GM10847 (cell line): Measurements from ENCODE around the gene ITGB2.

Experiments
- POLR2A ChIP-seq: IDR thresholded peaks from 2 replicates; pipeline ENCODE4 v1.6.1; 2011; ENCODE audit not compliant: insufficient read length; ENCODE audit errors: extremely low read depth

ITGB2 gene

DNA sequence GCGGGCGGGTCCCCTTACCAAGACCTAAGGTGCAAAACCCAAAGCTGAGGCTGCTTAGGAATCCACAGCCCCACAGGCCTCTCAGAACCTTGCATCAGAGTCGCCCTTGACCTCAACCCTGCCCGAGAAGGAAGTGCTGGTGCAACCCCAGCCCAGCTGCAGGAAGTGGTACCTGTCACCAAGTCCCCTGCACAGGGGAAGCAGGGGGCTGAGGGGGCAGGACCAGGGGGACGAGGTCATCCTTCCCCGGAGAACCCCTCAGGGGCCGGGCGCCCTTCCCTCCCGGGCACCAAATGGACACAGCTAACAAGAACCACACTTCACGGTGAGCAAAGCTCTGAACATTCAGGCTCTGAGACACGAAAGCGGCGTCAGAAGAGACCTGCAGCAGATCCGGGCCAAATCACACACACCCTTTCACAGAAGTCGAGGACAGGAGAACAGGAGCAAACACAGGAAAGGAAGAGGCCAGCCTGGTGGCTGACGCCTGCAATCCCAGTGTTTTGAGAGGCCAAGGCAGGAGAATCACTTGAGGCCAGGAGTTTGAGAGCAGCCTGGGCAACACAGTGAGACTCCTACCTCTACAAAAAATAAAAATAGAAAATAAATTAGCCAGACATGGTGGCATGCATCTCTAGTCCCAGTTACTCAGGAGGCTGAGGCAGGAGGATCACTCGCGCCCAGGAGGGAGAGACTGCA, 6.4 kb downstream of the ITGB2 start:
- TF ChIP-seq POLR2A = no peak

DNA sequence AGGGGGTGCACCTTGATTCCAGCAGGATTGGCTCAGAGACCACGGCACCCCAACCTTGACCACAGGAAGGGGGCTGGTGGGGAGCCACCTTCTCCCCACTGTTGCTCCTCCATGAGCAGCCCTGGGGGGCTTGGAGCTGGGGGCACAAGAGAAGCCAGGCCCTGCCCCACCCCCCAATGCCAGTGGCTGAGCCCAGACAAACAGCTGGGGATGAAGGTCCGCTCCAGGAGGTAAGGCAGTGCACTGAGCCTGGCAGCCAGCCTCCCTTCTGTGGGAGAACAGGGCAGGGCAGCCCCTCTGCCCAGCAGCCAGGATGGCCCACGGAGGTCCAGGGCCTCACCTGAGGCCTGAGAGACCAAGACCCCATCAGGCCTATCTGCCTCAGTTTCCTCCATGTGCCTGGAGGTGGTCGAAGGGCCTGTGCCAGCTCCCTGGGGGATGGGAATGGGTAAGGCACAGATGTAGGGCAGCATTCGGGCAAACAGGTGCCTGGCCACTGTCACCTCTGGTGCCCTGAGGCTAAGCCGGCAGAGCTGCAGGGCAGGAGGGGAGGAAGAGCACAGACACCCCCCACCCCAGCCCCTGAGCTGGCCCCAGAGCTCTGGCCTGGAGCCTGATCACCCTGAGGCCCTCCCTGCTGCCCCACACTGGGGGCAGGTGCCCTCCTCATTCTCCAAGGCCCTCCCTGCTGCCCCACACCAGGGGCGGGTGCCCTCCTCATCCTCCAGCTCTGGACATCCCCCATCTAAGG, 7.1 kb downstream of the ITGB2 start:
- no peak for TF ChIP-seq POLR2A

DNA sequence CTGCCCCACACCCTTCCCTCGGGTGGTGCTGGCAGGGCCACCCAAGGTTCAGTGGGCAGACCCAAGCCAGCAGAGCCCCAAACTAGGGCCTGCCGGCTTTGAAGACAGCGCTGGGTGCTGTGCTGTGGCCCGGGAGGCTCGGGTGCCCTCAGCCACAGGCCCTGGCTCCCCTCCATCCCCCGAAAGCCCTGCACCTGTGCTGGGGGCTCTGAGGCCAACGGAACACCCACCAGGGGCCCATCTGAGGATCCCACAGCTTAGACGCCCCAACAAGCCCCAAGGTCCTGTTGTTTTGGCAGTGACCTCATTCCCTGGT, 8.6 kb downstream of the ITGB2 start:
- TF ChIP-seq POLR2A = no peak

DNA sequence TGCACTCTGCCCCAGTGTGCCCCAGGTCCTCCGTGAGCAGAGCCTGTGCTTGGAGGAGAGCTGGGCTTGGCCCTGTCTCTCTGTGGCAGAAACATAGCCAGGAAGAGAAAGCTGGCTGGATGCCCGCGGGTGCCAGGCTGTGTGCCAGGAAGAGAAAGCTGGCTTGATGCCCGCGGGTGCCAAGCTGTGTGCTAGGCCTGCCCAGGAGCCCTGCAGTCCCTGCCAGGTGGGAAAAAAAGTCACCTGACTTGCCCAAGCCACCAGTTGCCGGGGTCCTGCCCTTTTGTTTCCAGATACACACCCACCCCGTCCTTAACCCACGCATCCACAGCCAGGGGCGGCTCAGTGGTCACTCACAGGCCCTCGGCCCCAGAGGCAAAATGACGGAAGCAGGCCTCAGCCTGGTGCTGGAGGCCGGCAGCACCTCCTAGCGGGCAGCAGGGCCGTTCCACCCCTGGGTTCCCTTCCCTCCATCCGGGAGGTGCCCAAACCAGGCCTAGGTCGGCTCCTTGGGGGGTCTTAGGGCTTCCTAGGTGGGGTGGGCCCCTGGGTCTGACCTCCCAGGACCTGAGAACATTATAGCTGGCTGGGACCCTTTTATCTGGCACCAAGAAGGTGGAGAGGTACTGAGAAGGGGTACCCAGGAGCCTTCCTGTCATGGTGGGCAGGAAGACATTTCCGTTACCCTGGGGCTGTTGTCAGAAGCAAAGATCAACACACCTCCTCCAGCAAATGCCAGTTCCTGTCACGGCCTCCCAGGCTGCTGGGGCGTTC, 9.1 kb downstream of the ITGB2 start:
- no peak for TF ChIP-seq POLR2A

DNA sequence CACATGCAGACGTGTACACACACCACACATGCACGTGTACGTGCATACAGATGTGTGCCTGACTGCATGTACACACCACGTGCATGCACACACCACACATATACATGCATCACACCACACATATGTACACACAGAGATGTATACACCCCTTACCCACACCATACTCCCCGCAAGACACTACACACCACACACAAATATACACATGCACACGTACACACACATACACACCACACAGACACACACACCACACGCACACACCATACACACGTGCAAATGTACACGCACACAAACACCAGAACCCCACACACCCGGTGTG, 9.7 kb downstream of the ITGB2 start:
- no peak for TF ChIP-seq POLR2A

DNA sequence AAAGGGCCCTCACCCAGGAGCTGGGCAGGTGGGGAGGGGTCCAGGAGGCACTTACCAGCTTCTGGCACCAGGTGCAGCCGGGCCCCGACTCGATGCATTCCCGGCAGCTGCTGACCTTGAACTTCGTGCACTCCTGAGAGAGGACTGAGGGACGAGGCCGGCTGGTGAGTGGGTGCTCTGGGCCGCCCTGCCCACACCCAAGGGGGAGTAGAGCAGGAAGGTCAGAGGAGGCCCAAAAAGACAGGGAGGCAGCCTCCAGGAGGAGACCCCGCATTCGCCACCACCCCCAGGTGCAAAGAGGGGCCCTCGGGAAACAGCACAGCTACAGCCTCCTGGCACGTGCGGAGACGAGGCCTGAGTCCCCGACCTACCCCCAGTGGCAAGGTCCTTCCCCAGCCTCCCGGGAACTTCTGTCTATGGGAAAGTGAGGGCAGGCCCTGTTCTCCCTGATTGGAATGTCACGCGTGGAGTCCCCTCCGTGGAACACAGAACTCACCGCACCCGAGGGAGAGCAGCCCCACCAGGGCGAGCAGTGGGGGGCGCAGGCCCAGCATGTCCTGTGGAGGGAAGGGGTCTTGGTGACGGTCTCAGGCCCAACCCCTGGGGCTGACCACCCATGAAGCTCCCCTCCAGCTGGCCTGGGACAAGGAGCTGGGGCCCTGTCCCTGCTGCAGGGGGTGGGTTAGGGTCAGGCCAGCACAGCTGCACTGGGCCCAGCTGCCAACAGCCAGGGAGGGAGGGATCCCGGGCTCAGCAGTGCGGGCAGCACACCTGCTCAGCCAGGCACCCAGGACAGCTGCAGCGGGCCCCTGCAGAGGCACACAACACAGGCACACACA, 10.3 kb downstream of the ITGB2 start:
- TF ChIP-seq POLR2A = no peak

DNA sequence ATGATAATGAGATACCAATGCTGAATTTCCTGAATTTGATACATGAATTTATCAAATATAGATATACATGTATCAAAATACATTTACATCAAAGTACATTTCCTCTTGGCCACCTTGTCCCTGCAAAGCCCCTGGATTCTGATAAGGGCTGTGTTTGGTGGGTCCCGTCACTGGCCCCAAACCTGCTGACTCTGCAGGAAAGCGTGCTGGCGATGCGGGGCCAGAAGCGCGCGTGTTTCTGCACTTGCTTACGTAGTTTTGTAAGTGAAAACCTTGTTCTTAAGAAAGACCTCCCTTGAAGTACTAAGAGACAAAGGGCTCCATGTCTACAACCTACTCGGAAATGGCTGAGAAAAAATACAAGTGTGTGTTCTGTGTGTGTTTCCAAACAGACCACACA, 11.0 kb downstream of the ITGB2 start:
- TF ChIP-seq POLR2A = no peak

DNA sequence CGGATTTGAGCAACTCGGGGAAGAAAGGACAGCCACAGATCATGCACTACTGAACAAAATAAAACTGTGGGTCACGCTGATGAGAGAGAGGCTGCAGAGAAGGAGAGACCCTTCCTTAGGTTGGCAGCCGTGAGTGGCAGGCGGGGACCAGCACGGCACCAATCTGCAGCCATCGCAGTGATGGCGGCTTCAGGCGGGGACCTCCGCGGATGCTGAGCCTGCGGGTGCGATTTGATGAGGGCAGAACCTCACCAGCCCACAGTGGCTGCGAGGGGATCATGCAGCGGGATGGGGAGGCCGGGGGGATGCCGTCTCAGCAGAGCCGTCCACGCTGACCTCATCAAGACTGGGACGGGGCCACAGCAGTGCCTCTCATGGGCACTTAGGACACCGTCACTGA, 11.8 kb downstream of the ITGB2 start:
- no peak for TF ChIP-seq POLR2A

DNA sequence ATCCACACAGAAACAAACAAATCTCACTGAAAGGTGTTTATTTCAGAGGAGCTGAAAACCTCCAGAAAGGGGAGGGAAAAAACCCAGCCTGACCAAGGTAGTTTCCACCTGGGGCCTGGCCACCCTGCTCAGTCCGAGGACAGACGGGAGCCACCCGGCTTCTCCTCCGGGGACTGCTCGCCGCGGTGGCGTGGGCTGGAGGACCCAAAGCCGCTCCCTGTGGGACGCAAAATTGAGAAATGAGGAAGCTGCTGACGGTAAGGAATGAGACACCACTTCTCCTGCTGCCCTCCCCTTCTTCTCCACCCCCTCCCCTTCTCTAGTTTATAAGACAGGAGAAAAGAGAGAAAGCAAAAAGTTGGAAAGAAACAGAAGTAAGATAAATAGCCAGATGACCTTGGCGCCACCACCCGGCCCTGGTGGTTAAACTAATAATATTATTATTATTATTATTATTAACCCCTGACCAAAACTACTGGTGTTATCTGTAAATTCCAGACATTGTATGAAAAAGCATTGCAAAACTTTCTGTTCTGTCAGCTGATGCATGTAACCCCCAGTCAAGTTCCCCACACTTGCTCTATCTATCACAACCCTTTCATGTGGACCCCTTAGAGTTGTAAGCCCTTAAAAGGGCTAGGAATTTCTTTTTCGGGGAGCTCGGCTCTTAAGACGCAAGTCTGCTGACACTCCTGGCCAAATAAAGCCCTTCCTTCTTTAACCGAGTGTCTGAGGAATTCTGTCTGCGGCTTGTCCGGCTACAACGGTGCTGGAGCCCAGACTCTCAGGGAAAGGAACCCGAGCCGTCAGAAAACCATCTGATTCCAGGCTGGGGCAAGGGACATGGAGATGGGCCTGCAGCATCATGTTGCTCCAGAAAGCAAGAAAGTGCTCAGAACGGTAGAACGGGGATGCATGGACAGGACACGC, 12.5 kb downstream of the ITGB2 start:
- TF ChIP-seq POLR2A = no peak

DNA sequence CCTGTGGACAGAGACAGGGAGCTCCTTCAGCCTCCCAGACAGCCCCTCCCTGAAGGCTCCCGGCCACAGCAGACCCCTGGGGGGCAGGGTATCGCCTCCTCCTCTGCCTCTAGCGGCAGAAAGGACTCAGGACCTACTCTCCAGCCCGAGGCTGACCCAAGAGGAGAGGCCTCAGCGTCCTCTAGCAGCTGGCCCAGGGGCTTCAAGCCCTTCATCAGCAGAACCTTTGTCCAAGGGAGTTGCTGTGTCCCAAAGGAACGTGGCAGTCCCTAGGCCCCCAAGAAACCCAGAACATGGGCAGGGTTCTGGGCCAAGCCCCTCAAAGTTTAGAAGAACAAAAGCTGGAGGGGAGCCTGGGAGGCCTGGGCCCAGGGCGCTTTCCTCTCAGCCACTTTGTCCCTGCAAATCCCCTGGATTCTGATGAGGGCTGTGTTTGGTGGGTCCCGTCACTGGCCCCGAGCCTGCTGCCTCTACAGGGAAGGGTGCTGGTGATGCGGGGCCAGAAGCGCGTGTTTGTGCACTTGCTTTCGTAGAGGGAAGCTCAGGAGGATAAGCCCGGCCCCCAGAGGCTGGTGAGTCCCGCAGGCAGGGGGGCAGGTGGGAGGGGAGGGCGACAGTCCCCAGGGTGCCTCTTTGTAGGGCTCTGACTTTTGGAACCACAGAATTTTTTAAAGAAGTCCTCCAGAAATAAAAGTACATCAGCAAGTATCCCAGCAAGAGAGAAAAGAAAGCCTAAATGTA, 13.3 kb downstream of the ITGB2 start:
- TF ChIP-seq POLR2A = no peak

DNA sequence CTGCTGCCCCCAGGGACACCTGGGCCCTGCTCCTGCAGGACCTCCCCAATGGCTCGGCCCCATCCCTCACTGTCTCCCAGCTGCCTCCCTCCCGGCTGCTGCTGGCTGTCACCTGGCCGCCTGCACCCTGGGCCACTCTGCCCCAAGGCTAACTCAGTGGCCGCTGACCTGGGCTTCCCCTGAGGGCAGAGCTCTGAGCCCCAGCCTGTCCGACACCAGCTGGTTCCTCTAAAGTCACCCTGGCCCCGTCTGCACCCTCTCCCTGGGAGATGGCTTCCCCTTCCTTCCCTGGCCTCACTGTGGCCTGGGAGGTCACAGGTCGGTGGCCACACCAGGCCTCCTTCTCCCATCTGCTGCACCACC, 15.0 kb downstream of the ITGB2 start:
- TF ChIP-seq POLR2A = no peak

DNA sequence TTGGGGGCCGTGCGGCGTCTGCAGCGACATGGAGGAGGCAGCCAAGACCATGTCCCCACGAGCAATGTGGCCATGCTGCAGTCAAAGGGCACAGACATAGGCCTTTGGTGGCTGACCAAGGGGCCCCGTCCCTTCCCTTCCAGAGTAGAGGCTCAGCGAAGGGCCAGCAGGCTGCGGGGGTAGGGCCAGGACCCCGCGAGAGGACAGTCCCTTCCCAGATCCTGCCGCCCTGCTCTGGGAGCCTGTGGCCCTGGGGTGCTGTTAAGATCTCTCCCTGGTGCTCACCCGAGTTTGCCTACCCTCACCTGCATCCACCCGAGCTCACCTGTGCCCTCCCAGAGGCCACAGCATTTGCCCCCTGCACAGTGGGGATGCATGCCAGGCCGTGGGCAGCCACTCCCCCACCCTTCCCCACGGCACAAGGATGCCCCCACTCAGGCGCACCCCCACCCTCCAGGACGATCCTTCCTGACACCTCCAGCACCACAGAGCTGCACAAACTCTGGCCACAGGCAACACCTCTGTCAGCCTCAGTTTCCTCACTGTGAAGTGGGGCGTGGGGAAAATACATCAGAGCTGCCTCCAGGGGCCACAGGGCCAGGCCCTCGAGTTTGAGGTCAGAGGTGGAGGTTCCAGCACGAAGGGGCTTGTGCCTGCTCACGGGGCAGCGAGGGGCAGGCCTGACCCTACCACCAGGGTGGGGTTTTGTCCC, 15.5 kb downstream of the ITGB2 start:
- TF ChIP-seq POLR2A = no peak

DNA sequence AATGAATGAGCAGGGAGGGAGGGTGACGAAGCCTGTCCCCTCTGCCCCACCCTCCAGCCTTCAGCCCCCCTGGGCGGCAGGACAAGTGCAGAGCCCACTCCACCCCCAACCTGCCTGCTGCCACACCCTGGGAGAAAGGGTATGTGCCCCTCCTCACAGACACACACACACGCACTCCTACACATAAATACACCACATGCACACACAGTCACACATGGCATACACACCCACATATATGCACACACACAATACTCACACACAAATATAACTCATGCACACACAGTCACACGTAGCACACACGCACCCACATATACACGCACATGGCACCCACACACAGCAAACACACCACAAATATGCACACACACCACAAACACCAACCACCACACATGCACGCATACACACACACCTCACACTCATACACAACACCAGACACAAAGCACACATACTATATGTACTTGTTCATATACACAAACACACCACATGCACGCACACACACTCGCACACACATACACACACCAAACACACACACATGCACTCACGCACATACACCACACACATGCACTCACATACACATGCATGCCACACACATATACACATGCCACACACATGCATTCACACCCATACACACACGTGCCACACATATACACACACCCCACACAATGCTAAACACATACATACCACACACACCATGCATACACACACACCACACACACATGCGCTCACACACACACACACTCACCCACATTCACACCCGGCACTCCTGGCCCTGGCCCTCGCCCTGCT, 16.4 kb downstream of the ITGB2 start:
- no peak for TF ChIP-seq POLR2A

DNA sequence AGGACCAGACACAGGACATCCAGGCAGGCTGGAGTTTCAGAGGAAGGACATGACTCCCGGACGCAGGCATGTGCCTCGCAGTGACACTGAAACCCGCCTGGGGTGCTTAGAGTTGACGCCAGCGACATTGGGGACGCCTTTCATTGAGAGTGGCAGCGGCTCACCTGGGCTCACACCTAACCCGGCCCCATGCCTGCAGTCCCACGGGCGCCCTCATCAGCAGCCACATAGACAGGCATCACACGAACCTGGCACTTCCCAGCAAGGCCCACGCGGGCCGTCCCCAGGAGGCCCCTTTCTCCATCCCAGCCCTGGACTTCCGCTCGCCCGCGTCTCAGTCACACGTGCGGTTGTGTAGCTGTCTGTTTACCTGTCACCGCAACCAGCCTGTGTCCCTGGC, 17.0 kb downstream of the ITGB2 start:
- TF ChIP-seq POLR2A = no peak
